ENCODE results near the gene MYO1A.
"Not testable (repeated sequence)": the region's sequence is repeated elsewhere in the genome, so short reads cannot be mapped to it uniquely, and the experiment has no call there.

The MYO1A gene

DNA sequence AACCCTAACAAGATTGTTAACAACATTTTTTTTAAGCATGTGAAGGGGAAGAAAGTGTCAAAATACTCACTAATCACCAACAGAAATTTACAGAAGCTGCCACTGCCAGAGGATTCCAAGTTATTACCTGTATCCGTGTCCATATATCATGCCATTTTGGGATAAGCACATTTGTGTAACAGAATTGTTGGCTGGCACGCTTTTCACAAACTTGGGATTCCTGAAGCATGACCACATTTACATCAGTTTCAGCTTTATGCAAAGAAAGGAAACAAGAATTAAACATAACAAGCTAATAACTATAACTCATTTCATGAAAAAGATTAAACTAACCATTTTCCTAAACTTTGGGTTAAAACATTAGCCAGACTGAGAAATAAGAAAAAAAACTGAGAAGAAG, 22.7 kb upstream of the MYO1A start:
- DNase-seq (ENCODE audit: insufficient read length, low spot score), result no peak
- no peak for FAIRE-seq
- TF ChIP-seq PAX5 (IDR thresholded peaks at IDR 0.05; ENCODE audit: insufficient read depth, low read length, severe bottlenecking) (no peak), POU2F2 (IDR thresholded peaks at IDR 0.05; ENCODE audit: low read depth, low read length) (no peak), POLR2A (IDR thresholded peaks at IDR 0.05; ENCODE audit: low read depth, low read length) (no peak)

DNA sequence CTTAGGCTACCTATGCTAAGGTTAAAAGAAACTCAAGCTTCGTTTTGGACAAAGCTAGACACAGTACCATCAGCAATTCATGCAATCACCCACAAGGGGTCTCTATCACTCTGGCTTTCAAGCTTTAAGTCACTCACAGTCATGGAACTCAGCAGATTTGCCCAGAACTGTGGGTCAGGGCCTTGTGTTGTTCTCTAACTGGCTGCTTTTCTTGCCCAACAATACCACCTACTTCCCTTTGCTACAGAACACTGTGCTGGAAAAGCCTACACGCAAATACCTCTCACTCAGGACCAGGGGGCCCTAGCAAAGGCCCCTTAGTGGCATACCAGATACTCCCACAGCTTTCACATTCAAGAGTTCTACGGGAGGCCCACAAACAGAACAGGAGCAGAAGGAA, 19.6 kb upstream of the MYO1A start:
- FAIRE-seq (peak; percentile 74), DNase-seq (ENCODE audit: insufficient read length, low spot score) (no peak)
- TF ChIP-seq TAF1 (IDR thresholded peaks at IDR 0.05; ENCODE audit: low read depth, low read length), result no peak
- no peak for TF ChIP-seq SPI1 (IDR thresholded peaks at IDR 0.05; ENCODE audit: low read depth, low read length)
- TF ChIP-seq POU2F2 (IDR thresholded peaks at IDR 0.05; ENCODE audit: low read depth, low read length), result 0 out of 2 replicates have a peak, but pooled peaks have one; percentile 32
- no peak for TF ChIP-seq PAX5 (IDR thresholded peaks at IDR 0.05; ENCODE audit: insufficient read depth, low read length, severe bottlenecking)
- no peak for TF ChIP-seq POLR2A (IDR thresholded peaks at IDR 0.05; ENCODE audit: low read depth, low read length)
- no peak for TF ChIP-seq POLR2AphosphoS5 (IDR thresholded peaks at IDR 0.05; ENCODE audit: low read depth, low read length)

DNA sequence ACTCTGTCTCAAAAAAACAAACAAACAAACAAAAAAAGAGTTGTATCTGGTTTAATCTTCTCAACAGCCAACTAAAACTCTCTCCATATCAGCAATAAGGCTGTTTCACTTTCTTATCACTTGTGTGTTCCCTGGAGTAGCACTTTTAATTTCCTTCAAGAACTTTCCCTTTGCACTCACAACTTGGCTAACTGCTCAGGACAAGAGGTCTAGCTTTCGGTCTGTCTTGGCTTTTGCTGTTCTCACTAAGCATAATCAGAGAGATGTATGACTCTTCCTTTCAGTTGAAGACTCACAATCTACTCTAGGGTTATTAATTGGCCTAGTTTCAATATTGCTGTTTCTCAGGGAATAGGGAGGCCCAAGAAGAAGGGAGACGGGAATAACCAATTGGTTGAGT, 16.3 kb upstream of the MYO1A start:
- TF ChIP-seq SPI1 (IDR thresholded peaks at IDR 0.05; ENCODE audit: low read depth, low read length), result no peak
- no peak for TF ChIP-seq POLR2A (IDR thresholded peaks at IDR 0.05; ENCODE audit: low read depth, low read length)
- no peak for TF ChIP-seq POU2F2 (IDR thresholded peaks at IDR 0.05; ENCODE audit: low read depth, low read length)
- no peak for TF ChIP-seq PAX5 (IDR thresholded peaks at IDR 0.05; ENCODE audit: insufficient read depth, low read length, severe bottlenecking)
- no peak for TF ChIP-seq POLR2AphosphoS5 (IDR thresholded peaks at IDR 0.05; ENCODE audit: low read depth, low read length)
- TF ChIP-seq TAF1 (IDR thresholded peaks at IDR 0.05; ENCODE audit: low read depth, low read length), result no peak
- DNase-seq (ENCODE audit: insufficient read length, low spot score) (no peak), FAIRE-seq (no peak)

DNA sequence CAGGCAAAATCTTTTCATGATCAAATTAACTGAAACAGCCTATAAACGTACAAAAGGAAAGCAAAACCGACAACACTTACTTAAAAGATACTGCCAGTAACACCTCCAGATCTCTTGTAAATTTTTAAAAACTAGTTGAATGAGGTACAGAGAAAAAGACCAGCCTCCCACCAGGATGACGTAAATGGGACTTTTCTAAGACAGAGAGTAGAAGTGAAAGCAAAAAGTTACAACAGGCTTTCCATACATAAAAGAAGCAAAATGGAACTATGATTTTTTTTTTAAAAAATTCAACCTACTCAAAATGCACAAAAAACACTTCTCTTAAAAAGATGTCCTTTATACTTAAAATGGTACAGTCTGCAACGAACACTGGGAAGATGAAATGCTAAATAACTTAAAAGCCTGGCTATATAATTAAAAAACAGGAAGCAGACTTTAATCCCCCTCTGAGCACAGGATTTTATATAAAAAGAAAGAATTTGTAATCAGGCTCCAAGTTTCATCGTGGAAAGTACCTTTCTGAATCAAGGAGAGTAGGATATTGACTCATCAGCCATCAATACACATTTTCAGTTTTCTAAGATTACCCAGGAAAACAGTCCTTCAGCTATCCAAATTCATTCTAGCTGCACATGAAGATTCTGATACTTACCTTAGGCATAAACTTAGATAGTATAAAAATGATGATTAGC, 14.2 kb upstream of the MYO1A start:
- DNase-seq (ENCODE audit: insufficient read length, low spot score) (peak; percentile 38), FAIRE-seq (peak; percentile 45)
- TF ChIP-seq POLR2A (IDR thresholded peaks at IDR 0.05; ENCODE audit: low read depth, low read length) (no peak), TAF1 (IDR thresholded peaks at IDR 0.05; ENCODE audit: low read depth, low read length) (no peak)

DNA sequence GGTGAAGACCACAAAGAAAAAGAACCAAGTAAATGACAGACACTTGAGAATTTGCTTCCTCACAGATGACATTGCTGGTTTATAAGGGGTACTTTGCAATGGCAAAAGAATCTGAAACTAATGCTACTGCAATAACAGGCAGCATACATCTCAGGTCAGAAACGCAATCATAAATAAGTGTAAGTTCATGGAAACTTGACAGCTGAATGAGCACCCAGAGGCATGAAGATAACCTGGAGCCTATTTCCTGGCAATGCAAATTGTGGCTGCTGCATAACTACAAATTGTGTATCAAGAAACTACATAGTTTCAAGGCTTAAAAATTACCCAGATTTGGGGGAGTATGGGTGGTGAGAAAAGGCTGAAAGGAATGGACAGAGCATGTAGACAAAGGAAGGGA, 8.5 kb upstream of the MYO1A start:
- DNase-seq (ENCODE audit: insufficient read length, low spot score), result no peak
- TF ChIP-seq POU2F2 (IDR thresholded peaks at IDR 0.05; ENCODE audit: low read depth, low read length) (no peak), POLR2A (IDR thresholded peaks at IDR 0.05; ENCODE audit: low read depth, low read length) (no peak), SPI1 (IDR thresholded peaks at IDR 0.05; ENCODE audit: low read depth, low read length) (no peak), POLR2AphosphoS5 (IDR thresholded peaks at IDR 0.05; ENCODE audit: low read depth, low read length) (no peak), TAF1 (IDR thresholded peaks at IDR 0.05; ENCODE audit: low read depth, low read length) (no peak), PAX5 (IDR thresholded peaks at IDR 0.05; ENCODE audit: insufficient read depth, low read length, severe bottlenecking) (no peak)
- peak; percentile 87 for FAIRE-seq

DNA sequence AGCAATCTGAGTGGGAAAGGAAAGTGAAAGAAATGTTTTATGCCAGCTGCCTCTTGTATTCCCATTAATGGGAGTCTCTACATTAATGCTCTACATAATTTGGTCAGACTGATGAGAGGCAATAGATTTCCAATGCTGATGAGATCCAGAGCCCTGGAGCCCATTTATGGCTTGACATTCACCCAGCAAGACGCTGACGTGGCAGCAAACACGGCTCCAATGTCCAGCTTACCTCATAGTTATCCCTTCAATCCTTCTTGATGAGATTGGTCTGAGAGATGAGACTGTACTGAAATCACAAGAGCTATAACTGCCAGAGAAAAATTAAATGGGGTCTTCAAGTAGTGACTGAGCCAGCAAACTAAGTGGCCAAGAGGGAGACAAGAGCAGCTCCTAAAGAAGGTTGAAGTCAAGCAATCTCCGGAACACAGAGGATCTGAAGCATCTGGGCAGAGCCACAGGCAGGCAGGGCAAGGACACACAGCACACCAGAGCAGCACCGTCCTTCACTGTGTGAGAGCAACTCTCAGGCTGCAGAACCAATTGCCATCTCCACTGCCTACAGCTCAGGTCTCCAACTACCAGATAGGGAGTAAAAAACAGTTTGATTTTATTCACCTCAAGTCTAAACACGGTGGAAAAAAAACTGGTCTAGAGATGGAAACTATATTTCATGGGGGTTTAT, 7.3 kb upstream of the MYO1A start:
- TF ChIP-seq SPI1 (IDR thresholded peaks at IDR 0.05; ENCODE audit: low read depth, low read length), result no peak
- TF ChIP-seq POLR2AphosphoS5 (IDR thresholded peaks at IDR 0.05; ENCODE audit: low read depth, low read length), result no peak
- TF ChIP-seq PAX5 (IDR thresholded peaks at IDR 0.05; ENCODE audit: insufficient read depth, low read length, severe bottlenecking), result no peak
- TF ChIP-seq POU2F2 (IDR thresholded peaks at IDR 0.05; ENCODE audit: low read depth, low read length), result no peak
- no peak for TF ChIP-seq TAF1 (IDR thresholded peaks at IDR 0.05; ENCODE audit: low read depth, low read length)
- TF ChIP-seq POLR2A (IDR thresholded peaks at IDR 0.05; ENCODE audit: low read depth, low read length), result no peak
- peak; percentile 51 for FAIRE-seq
- no peak for DNase-seq (ENCODE audit: insufficient read length, low spot score)

DNA sequence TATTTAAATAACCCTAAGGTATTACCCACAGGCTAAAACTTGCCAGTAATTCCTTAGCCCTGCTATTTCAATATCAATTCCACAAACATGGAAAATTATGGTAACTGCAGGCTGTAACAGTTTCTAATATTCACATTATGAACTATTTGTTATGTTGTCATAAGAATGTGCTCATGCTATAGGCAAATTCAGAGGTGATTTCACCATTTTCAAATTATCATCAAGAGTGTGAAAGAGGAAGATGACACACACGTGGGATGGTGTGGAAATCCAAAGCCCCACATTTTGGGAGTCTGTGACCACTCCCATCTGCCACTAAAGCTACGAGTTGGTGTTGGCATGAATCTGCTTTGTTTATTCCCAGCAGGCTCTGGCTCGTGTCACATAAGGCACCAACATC, 5.9 kb upstream of the MYO1A start:
- DNase-seq (ENCODE audit: insufficient read length, low spot score), result no peak
- FAIRE-seq, result no peak
- TF ChIP-seq TAF1 (IDR thresholded peaks at IDR 0.05; ENCODE audit: low read depth, low read length) (no peak), POU2F2 (IDR thresholded peaks at IDR 0.05; ENCODE audit: low read depth, low read length) (no peak), SPI1 (IDR thresholded peaks at IDR 0.05; ENCODE audit: low read depth, low read length) (no peak), POLR2AphosphoS5 (IDR thresholded peaks at IDR 0.05; ENCODE audit: low read depth, low read length) (no peak), POLR2A (IDR thresholded peaks at IDR 0.05; ENCODE audit: low read depth, low read length) (no peak), PAX5 (IDR thresholded peaks at IDR 0.05; ENCODE audit: insufficient read depth, low read length, severe bottlenecking) (no peak)

DNA sequence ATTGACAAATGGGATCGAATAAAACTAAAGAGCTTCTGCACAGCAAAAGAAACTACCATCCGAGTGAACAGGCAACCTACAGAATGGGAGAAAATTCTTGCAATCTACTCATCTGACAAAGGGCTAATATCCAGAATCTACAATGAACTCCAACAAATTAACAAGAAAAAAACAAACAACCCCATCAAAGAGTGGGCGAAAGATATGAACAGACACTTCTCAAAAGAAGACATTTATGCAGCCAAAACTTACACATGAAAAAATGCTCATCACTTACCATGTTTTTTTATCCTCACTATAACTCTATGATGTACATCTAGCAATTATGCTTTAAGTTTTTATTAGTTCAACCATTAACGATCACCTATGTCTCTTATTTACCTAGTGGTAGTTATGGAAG, 4.0 kb upstream of the MYO1A start:
- FAIRE-seq; DNase-seq (ENCODE audit: insufficient read length, low spot score): not testable (repeated sequence)

DNA sequence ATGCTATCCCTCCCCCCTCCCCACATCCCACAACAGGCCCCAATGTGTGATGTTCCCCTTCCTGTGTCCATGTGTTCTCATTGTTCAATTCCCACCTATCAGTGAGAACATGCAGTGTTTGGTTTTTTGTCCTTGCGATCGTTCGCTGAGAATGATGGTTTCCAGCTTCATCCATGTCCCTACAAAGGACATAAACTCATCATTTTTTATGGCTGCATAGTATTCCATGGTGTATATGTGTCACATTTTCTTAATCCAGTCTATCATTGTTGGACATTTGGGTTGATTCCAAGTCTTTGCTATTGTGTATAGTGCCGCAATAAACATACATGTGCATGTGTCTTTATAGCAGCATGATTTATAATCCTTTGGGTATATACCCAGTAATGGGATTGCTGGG, 3.2 kb upstream of the MYO1A start:
- not testable (repeated sequence) for FAIRE-seq; DNase-seq (ENCODE audit: insufficient read length, low spot score)

DNA sequence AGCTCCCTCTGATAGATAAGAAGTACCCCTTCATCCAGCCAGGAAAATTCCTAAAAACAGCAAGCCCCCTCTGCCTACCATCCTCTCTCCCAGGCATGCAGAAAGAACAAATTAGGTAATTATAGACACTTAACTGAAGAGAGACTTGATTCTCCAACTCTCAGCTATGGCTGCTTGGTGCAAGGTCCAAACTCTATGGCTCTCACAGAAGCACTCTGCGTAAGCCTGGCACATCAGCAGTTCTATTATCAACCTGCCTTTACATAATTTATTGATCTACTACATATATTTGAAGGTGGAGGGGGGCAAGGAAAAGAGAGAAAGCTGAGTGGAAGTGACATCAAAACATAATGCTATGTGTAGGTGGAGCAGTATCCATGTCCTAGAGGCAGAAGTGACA, 1.1 kb upstream of the MYO1A start:
- no peak for DNase-seq (ENCODE audit: insufficient read length, low spot score)
- no peak for FAIRE-seq
- TF ChIP-seq POLR2AphosphoS5 (IDR thresholded peaks at IDR 0.05; ENCODE audit: low read depth, low read length) (no peak), POU2F2 (IDR thresholded peaks at IDR 0.05; ENCODE audit: low read depth, low read length) (no peak), SPI1 (IDR thresholded peaks at IDR 0.05; ENCODE audit: low read depth, low read length) (no peak), POLR2A (IDR thresholded peaks at IDR 0.05; ENCODE audit: low read depth, low read length) (no peak), TAF1 (IDR thresholded peaks at IDR 0.05; ENCODE audit: low read depth, low read length) (no peak), PAX5 (IDR thresholded peaks at IDR 0.05; ENCODE audit: insufficient read depth, low read length, severe bottlenecking) (no peak)

Measured in GM12891 (cell line).